ENCODE results near the gene POU2F1.

DNA sequence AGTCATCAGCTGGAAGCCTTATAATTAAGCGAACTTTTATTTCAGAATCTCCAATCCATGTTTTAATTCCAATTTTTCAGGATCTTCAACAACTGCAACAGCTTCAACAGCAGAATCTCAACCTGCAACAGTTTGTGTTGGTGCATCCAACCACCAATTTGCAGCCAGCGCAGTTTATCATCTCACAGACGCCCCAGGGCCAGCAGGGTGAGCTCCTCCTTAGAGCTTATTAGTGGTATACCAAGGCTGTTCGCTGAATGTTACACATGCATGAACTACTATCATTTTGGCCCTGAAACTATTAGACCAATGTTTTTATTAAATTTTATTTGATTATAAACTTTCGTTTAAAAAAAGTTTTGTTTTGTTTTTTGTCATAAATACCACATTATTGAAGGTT lies 155.3 kb downstream of the POU2F1 start:
- TF ChIP-seq, protein P1, sequence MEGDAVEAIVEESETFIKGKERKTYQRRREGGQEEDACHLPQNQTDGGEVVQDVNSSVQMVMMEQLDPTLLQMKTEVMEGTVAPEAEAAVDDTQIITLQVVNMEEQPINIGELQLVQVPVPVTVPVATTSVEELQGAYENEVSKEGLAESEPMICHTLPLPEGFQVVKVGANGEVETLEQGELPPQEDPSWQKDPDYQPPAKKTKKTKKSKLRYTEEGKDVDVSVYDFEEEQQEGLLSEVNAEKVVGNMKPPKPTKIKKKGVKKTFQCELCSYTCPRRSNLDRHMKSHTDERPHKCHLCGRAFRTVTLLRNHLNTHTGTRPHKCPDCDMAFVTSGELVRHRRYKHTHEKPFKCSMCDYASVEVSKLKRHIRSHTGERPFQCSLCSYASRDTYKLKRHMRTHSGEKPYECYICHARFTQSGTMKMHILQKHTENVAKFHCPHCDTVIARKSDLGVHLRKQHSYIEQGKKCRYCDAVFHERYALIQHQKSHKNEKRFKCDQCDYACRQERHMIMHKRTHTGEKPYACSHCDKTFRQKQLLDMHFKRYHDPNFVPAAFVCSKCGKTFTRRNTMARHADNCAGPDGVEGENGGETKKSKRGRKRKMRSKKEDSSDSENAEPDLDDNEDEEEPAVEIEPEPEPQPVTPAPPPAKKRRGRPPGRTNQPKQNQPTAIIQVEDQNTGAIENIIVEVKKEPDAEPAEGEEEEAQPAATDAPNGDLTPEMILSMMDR (IDR thresholded peaks at IDR 0.05), result no peak
- TF ChIP-seq EZH2 (IDR thresholded peaks at IDR 0.05; ENCODE audit: borderline replicate concordance, insufficient read depth, low read depth, low read length, poor library complexity, severe bottlenecking), result no peak
